WTC11 (cell line): ENCODE data around the gene HEY2. TPM values are rescaled to one million over a fixed set of nuclear protein-coding genes. Genes with fewer than 3 reads are reported as not detected.

Experiments used
- ATAC-seq: fragments of 200-7000 bp; cut with Tn5 transposase; 2 replicates; pipeline ENCODE4 v1.10.0; 2021; ENCODE audit warnings: mild to moderate bottlenecking, moderate library complexity
- CTCF ChIA-PET: fragments of 300-600 bp; sonication (Branson Sonifier 250); formaldehyde crosslinking; loops from one replicate; lab custom pipeline; 2021; ENCODE audit warnings: antibody characterized with exemption; lab: Charles Lee
- POLR2A ChIA-PET: fragments of 350-600 bp; sonication (Branson Sonifier 250); formaldehyde crosslinking; loops from one replicate; lab custom pipeline; 2021; ENCODE audit warnings: antibody characterized with exemption; lab: Charles Lee
- DNase-seq: peaks from one replicate; pipeline ENCODE4 v3.0.0; 2021; ENCODE audit warnings: low spot score
- H3K27ac Mint-ChIP-seq: 2 replicates; pipeline ENCODE4 v1.8.0; 2021; ENCODE audit warnings: mixed read lengths
- H3K27me3 Mint-ChIP-seq: 2 replicates; pipeline ENCODE4 v1.8.0; 2021; ENCODE audit warnings: low read depth, mild to moderate bottlenecking, moderate library complexity, mixed read lengths
- H3K36me3 Mint-ChIP-seq: 2 replicates; pipeline ENCODE4 v1.8.0; 2021; ENCODE audit warnings: mixed read lengths
- H3K4me1 Mint-ChIP-seq: 2 replicates; pipeline ENCODE4 v1.8.0; 2022; ENCODE audit warnings: mixed read lengths
- H3K4me3 Mint-ChIP-seq: 2 replicates; pipeline ENCODE4 v1.8.0; 2021; ENCODE audit warnings: mild to moderate bottlenecking, moderate library complexity, mixed read lengths
- H3K9me3 Mint-ChIP-seq: 2 replicates; pipeline ENCODE4 v1.8.0; 2021; ENCODE audit warnings: mixed read lengths
- GABPB1 ChIP-seq: sonication (generic); formaldehyde crosslinking; IDR thresholded peaks from 2 replicates; pipeline ENCODE4 v1.8.1; 2023; ENCODE audit warnings: mild to moderate bottlenecking, missing genetic modification reagents
- GTF2I ChIP-seq: fragments of 250-450 bp; sonication (Bioruptor Pico); conservative IDR thresholded peaks from 2 replicates; pipeline ENCODE4 v1.4.0; 2021; ENCODE audit warnings: mild to moderate bottlenecking
- MYBL2 ChIP-seq: sonication (generic); formaldehyde crosslinking; IDR thresholded peaks from 2 replicates; pipeline ENCODE4 v1.8.1; 2023; ENCODE audit warnings: mild to moderate bottlenecking, moderate library complexity, missing genetic modification reagents
- SMAD3 ChIP-seq: sonication (generic); formaldehyde crosslinking; IDR thresholded peaks from 2 replicates; pipeline ENCODE4 v1.8.0; 2022; ENCODE audit warnings: missing genetic modification reagents, mild to moderate bottlenecking, borderline replicate concordance
- SMAD4 ChIP-seq: sonication (generic); formaldehyde crosslinking; IDR thresholded peaks from 2 replicates; pipeline ENCODE4 v1.8.0; 2022; ENCODE audit warnings: mild to moderate bottlenecking, missing genetic modification reagents
- SP1 ChIP-seq: sonication (generic); formaldehyde crosslinking; conservative IDR thresholded peaks from 2 replicates; pipeline ENCODE4 v1.8.1; 2022; ENCODE audit warnings: missing genetic modification reagents
- TEAD1 ChIP-seq: sonication (generic); formaldehyde crosslinking; IDR thresholded peaks from 2 replicates; pipeline ENCODE4 v1.8.0; 2022; ENCODE audit warnings: mild to moderate bottlenecking, missing genetic modification reagents
- TEAD4 ChIP-seq: sonication (generic); formaldehyde crosslinking; IDR thresholded peaks from 2 replicates; pipeline ENCODE4 v1.8.0; 2022; ENCODE audit warnings: mild to moderate bottlenecking, missing genetic modification reagents
- TP53 ChIP-seq: sonication (generic); formaldehyde crosslinking; IDR thresholded peaks from 2 replicates; pipeline ENCODE4 v1.8.1; 2023; ENCODE audit warnings: mild to moderate bottlenecking, missing genetic modification reagents
- ZNF121 ChIP-seq: sonication (generic); formaldehyde crosslinking; IDR thresholded peaks from 2 replicates; pipeline ENCODE4 v1.8.0; 2023; ENCODE audit warnings: missing genetic modification reagents
- ZNF263 ChIP-seq: sonication (generic); formaldehyde crosslinking; IDR thresholded peaks from 2 replicates; pipeline ENCODE4 v1.8.1; 2022; ENCODE audit warnings: low read depth, mild to moderate bottlenecking, moderate library complexity, missing genetic modification reagents
- ZNF396 ChIP-seq: fragments of 250-450 bp; sonication (Bioruptor Pico); IDR thresholded peaks from 2 replicates; pipeline ENCODE4 v1.8.0; 2021; ENCODE audit warnings: mild to moderate bottlenecking, moderate library complexity, borderline replicate concordance
- ZNF416 ChIP-seq: fragments of 250-450 bp; sonication (Bioruptor Pico); IDR thresholded peaks from 2 replicates; pipeline ENCODE4 v1.9.0; 2021; ENCODE audit warnings: mild to moderate bottlenecking, inconsistent platforms
- ZNF423 ChIP-seq: fragments of 250-450 bp; sonication (Bioruptor Pico); IDR thresholded peaks from 2 replicates; pipeline ENCODE4 v2.1.2; 2022; ENCODE audit warnings: mild to moderate bottlenecking, moderate library complexity
- total RNA-seq: library from RNA; stranded (reverse); gene quantifications from 3 replicates; pipeline ENCODE4 v1.2.3, GENCODE V29; 2021
- TF ChIP-seq, protein P1 (sequence below): sonication (generic); formaldehyde crosslinking; IDR thresholded peaks from 2 replicates; pipeline ENCODE4 v1.8.0; 2022; ENCODE audit warnings: mild to moderate bottlenecking, missing genetic modification reagents
- TF ChIP-seq, protein P2 (sequence below): sonication (generic); formaldehyde crosslinking; conservative IDR thresholded peaks from 2 replicates; pipeline ENCODE4 v1.8.1; 2022; ENCODE audit warnings: mild to moderate bottlenecking, missing genetic modification reagents
- TF ChIP-seq, protein P3 (sequence below): sonication (generic); formaldehyde crosslinking; IDR thresholded peaks from 2 replicates; pipeline ENCODE4 v1.8.0; 2023; ENCODE audit warnings: missing genetic modification reagents, mild to moderate bottlenecking, borderline replicate concordance
- TF ChIP-seq, protein P4 (sequence below): sonication (generic); formaldehyde crosslinking; IDR thresholded peaks from 2 replicates; pipeline ENCODE4 v1.8.1; 2023; ENCODE audit warnings: mild to moderate bottlenecking, moderate library complexity, missing genetic modification reagents
- TF ChIP-seq, protein P5 (sequence below): fragments of 250-450 bp; sonication (Bioruptor Pico); IDR thresholded peaks from 2 replicates; pipeline ENCODE4 v2.1.2; 2022; ENCODE audit warnings: mild to moderate bottlenecking, moderate library complexity
- TF ChIP-seq, protein P6 (sequence below): sonication (generic); formaldehyde crosslinking; IDR thresholded peaks from 2 replicates; pipeline ENCODE4 v1.8.1; 2022; ENCODE audit warnings: mild to moderate bottlenecking, moderate library complexity, missing genetic modification reagents
- TF ChIP-seq, protein P7 (sequence below): fragments of 200-600 bp; IDR thresholded peaks from 2 replicates; pipeline ENCODE4 v1.8.0; 2022; ENCODE audit warnings: antibody characterized with exemption
- TF ChIP-seq, protein P8 (sequence below): sonication (generic); formaldehyde crosslinking; IDR thresholded peaks from 2 replicates; pipeline ENCODE4 v1.8.1; 2022; ENCODE audit warnings: missing genetic modification reagents, borderline replicate concordance

The HEY2 gene
- total RNA-seq, 1 experiment from 2014 or later, result 10.6 TPM

DNA sequence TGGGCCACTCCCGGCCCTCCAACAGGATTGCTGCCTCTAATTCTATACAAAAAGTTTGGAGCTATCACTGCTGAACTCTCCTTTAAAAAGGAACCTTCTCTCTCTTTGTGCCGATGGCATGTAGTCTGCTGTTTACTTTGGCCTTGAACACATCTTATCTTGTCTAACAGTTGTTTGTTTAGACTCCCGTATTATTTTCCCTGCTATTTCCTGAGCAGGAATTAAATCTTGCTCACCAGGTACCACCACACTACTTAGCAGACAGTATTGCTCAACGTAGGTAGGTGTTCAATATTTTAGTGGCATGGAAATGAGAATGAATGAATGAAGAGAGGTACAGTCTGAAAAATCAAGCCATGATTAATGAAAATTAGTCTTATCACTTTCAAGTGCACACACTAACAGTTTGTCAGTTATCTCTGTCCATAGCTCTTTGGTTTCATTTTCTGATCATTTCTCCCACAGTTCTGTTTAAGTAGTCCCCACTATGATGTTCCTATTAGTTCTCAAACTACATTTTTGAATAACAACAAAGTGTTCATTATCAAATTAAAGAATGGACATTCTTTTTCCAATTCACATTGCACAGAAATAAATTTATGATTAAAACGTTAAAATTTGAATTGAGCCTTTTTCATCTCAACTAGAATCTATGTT is 6.8 kb upstream of the HEY2 start (continued):
- TF ChIP-seq, protein P1, sequence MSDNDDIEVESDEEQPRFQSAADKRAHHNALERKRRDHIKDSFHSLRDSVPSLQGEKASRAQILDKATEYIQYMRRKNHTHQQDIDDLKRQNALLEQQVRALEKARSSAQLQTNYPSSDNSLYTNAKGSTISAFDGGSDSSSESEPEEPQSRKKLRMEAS, result no peak
- TF ChIP-seq, protein P2, sequence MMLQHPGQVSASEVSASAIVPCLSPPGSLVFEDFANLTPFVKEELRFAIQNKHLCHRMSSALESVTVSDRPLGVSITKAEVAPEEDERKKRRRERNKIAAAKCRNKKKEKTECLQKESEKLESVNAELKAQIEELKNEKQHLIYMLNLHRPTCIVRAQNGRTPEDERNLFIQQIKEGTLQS (CRISPR knock-in tag), result no peak
- TF ChIP-seq TEAD1 (CRISPR knock-in tag) (no peak), ZNF423 (CRISPR knock-in tag) (no peak), SP1 (CRISPR knock-in tag) (no peak)

DNA sequence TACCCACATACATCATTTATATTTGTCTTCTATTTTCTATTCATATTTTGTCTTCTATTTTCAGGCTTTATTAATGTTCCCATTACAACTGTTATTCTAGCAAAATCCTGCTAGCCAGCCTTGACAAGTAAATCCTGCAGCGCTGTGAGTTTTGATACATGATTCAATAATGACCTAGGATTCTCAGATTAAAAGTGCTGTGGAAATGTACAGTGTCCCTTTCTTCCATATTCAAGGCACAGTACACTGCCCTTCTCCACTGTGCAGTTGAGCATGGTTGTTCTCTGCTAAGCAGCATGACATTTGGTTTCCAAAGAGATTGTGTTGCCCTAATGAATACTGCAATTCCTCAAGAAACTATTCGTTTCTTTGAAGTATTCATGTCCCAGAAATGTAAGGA is 5.8 kb upstream of the HEY2 start:
- Mint-ChIP-seq H3K27ac (no peak overlapping the region), H3K36me3 (no peaks in the 10 kb centered on the region), H3K4me1 (peaks cover 48% of the 10 kb centered on the region), H3K27me3 (peaks cover 20% of the 10 kb centered on the region), H3K9me3 (no peaks in the 10 kb centered on the region), H3K4me3 (no peak overlapping the region)
- ChIA-PET CTCF (no interaction called here), POLR2A (no interaction called here)
- DNase-seq, result no peak
- ATAC-seq, result no peak
- TF ChIP-seq, protein P3, sequence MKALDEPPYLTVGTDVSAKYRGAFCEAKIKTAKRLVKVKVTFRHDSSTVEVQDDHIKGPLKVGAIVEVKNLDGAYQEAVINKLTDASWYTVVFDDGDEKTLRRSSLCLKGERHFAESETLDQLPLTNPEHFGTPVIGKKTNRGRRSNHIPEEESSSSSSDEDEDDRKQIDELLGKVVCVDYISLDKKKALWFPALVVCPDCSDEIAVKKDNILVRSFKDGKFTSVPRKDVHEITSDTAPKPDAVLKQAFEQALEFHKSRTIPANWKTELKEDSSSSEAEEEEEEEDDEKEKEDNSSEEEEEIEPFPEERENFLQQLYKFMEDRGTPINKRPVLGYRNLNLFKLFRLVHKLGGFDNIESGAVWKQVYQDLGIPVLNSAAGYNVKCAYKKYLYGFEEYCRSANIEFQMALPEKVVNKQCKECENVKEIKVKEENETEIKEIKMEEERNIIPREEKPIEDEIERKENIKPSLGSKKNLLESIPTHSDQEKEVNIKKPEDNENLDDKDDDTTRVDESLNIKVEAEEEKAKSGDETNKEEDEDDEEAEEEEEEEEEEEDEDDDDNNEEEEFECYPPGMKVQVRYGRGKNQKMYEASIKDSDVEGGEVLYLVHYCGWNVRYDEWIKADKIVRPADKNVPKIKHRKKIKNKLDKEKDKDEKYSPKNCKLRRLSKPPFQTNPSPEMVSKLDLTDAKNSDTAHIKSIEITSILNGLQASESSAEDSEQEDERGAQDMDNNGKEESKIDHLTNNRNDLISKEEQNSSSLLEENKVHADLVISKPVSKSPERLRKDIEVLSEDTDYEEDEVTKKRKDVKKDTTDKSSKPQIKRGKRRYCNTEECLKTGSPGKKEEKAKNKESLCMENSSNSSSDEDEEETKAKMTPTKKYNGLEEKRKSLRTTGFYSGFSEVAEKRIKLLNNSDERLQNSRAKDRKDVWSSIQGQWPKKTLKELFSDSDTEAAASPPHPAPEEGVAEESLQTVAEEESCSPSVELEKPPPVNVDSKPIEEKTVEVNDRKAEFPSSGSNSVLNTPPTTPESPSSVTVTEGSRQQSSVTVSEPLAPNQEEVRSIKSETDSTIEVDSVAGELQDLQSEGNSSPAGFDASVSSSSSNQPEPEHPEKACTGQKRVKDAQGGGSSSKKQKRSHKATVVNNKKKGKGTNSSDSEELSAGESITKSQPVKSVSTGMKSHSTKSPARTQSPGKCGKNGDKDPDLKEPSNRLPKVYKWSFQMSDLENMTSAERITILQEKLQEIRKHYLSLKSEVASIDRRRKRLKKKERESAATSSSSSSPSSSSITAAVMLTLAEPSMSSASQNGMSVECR (CRISPR knock-in tag), result no peak
- TF ChIP-seq ZNF263 (CRISPR knock-in tag) (no peak), ZNF121 (CRISPR knock-in tag) (no peak), SMAD4 (no peak), TP53 (no peak), ZNF416 (CRISPR knock-in tag) (no peak), GABPB1 (CRISPR knock-in tag) (no peak), GTF2I (no peak), MYBL2 (CRISPR knock-in tag) (no peak), TEAD4 (CRISPR knock-in tag) (no peak), SMAD3 (CRISPR knock-in tag) (no peak), ZNF396 (CRISPR knock-in tag) (no peak)
- TF ChIP-seq, protein P4, sequence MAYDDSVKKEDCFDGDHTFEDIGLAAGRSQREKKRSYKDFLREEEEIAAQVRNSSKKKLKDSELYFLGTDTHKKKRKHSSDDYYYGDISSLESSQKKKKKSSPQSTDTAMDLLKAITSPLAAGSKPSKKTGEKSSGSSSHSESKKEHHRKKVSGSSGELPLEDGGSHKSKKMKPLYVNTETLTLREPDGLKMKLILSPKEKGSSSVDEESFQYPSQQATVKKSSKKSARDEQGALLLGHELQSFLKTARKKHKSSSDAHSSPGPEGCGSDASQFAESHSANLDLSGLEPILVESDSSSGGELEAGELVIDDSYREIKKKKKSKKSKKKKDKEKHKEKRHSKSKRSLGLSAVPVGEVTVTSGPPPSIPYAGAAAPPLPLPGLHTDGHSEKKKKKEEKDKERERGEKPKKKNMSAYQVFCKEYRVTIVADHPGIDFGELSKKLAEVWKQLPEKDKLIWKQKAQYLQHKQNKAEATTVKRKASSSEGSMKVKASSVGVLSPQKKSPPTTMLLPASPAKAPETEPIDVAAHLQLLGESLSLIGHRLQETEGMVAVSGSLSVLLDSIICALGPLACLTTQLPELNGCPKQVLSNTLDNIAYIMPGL (CRISPR knock-in tag), result no peak
- TF ChIP-seq, protein P5, sequence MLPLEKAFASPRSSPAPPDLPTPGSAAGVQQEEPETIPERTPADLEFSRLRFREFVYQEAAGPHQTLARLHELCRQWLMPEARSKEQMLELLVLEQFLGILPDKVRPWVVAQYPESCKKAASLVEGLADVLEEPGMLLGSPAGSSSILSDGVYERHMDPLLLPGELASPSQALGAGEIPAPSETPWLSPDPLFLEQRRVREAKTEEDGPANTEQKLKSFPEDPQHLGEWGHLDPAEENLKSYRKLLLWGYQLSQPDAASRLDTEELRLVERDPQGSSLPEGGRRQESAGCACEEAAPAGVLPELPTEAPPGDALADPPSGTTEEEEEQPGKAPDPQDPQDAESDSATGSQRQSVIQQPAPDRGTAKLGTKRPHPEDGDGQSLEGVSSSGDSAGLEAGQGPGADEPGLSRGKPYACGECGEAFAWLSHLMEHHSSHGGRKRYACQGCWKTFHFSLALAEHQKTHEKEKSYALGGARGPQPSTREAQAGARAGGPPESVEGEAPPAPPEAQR, result no peak
- TF ChIP-seq, protein P6, sequence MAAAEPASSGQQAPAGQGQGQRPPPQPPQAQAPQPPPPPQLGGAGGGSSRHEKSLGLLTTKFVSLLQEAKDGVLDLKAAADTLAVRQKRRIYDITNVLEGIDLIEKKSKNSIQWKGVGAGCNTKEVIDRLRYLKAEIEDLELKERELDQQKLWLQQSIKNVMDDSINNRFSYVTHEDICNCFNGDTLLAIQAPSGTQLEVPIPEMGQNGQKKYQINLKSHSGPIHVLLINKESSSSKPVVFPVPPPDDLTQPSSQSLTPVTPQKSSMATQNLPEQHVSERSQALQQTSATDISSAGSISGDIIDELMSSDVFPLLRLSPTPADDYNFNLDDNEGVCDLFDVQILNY, result no peak
- TF ChIP-seq, protein P7, sequence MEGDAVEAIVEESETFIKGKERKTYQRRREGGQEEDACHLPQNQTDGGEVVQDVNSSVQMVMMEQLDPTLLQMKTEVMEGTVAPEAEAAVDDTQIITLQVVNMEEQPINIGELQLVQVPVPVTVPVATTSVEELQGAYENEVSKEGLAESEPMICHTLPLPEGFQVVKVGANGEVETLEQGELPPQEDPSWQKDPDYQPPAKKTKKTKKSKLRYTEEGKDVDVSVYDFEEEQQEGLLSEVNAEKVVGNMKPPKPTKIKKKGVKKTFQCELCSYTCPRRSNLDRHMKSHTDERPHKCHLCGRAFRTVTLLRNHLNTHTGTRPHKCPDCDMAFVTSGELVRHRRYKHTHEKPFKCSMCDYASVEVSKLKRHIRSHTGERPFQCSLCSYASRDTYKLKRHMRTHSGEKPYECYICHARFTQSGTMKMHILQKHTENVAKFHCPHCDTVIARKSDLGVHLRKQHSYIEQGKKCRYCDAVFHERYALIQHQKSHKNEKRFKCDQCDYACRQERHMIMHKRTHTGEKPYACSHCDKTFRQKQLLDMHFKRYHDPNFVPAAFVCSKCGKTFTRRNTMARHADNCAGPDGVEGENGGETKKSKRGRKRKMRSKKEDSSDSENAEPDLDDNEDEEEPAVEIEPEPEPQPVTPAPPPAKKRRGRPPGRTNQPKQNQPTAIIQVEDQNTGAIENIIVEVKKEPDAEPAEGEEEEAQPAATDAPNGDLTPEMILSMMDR, result no peak
- TF ChIP-seq, protein P8, sequence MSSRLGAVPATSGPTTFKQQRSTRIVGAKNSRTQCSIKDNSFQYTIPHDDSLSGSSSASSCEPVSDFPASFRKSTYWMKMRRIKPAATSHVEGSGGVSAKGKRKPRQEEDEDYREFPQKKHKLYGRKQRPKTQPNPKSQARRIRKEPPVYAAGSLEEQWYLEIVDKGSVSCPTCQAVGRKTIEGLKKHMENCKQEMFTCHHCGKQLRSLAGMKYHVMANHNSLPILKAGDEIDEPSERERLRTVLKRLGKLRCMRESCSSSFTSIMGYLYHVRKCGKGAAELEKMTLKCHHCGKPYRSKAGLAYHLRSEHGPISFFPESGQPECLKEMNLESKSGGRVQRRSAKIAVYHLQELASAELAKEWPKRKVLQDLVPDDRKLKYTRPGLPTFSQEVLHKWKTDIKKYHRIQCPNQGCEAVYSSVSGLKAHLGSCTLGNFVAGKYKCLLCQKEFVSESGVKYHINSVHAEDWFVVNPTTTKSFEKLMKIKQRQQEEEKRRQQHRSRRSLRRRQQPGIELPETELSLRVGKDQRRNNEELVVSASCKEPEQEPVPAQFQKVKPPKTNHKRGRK (CRISPR knock-in tag), result no peak
